K562 (cell line): ENCODE measurements around the gene FAM118B.

ENCODE experiments used
- CBX8 ChIP-seq: fragments of 200-600 bp; sonication (generic); IDR thresholded peaks from 2 replicates; pipeline ENCODE4 v1.6.1; 2012; ENCODE audit warnings: borderline replicate concordance, mixed run types, low read depth, mild to moderate bottlenecking, moderate library complexity, mixed read lengths, low read length, control low read depth, inconsistent platforms; ENCODE audit not compliant: poor library complexity, severe bottlenecking; ENCODE audit errors: extremely low read depth
- EZH2 ChIP-seq: IDR thresholded peaks from 2 replicates; pipeline ENCODE4 v1.6.1; 2012; ENCODE audit warnings: low read depth, mild to moderate bottlenecking, inconsistent platforms, low read length, borderline replicate concordance
- FOXM1 ChIP-seq, 2 experiments: fragments of 450-650 bp in 1 of 2; sonication (generic) in 1 of 2; formaldehyde crosslinking in 1 of 2; IDR thresholded peaks; 2 replicates each; pipeline versions ENCODE4 v1.6.1 to v1.9.0; 2017 to 2022; ENCODE audit warnings: low read depth in 2 of 2, mild to moderate bottlenecking in 2 of 2, missing genetic modification reagents in 1 of 2, moderate library complexity in 1 of 2
- ILF3 ChIP-seq: fragments of 450-650 bp; IDR thresholded peaks from 2 replicates; pipeline ENCODE4 v1.6.1; 2018; ENCODE audit warnings: antibody characterized with exemption, mild to moderate bottlenecking, moderate library complexity, borderline replicate concordance
- NFYB ChIP-seq: IDR thresholded peaks from 2 replicates; pipeline ENCODE4 v1.6.1; 2011; ENCODE audit warnings: mild to moderate bottlenecking, moderate library complexity; ENCODE audit not compliant: insufficient read length; ENCODE audit errors: extremely low read depth
- POLR3G ChIP-seq: IDR thresholded peaks from 2 replicates; pipeline ENCODE4 v1.6.1; 2011; ENCODE audit not compliant: insufficient read length, insufficient replicate concordance; ENCODE audit errors: extremely low read depth
- TFAM ChIP-seq: fragments of 250-450 bp; sonication (Bioruptor Pico); conservative IDR thresholded peaks from 2 replicates; pipeline ENCODE4 v1.5.0; 2021; ENCODE audit warnings: mild to moderate bottlenecking, moderate library complexity
- TF ChIP-seq, protein P1 (sequence below), 3 experiments: IDR thresholded peaks in 2 of 3; conservative IDR thresholded peaks in 1 of 3; 2 replicates each; pipeline ENCODE4 v1.5.1; 2011 to 2012; ENCODE audit warnings: low read length in 3 of 3, mild to moderate bottlenecking in 3 of 3, control low read depth in 2 of 3, improper control_type of control experiment in 1 of 3, inconsistent platforms in 1 of 3, low read depth in 1 of 3, mixed read lengths in 1 of 3, moderate library complexity in 1 of 3; ENCODE audit not compliant: insufficient read depth in 2 of 3
- TF ChIP-seq, protein P2 (sequence below): sonication (generic); formaldehyde crosslinking; IDR thresholded peaks from 2 replicates; pipeline ENCODE4 v1.8.0; 2022; ENCODE audit warnings: mild to moderate bottlenecking, missing genetic modification reagents
- TF ChIP-seq, protein P3 (sequence below), 2 experiments: fragments of 450-650 bp; formaldehyde crosslinking in 1 of 2; IDR thresholded peaks; 2 replicates each; pipeline versions ENCODE4 v1.4.0 to v1.6.1; 2014 to 2020; ENCODE audit warnings: mild to moderate bottlenecking in 2 of 2, borderline replicate concordance in 1 of 2, low read depth in 1 of 2

DNA sequence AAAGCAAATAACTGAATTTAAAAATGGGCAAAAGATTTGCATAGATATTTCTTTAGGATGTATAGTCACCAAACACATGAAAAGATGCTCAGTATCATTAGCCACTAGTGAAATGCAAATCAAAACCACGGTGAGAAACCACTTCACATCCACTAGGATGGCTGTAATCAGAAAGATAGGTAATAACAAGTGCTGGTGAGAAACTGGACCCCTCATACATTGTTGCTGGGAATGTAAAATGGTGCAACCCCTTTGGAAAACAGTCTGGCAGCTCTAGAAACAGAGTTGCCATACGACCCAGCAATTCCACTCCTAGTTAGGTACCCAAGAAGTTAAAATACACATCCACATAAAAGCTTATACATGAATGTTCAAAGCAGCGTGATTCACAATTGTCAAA lies 16.5 kb upstream of the FAM118B start:
- no peak for TF ChIP-seq CBX8
- TF ChIP-seq, protein P1, sequence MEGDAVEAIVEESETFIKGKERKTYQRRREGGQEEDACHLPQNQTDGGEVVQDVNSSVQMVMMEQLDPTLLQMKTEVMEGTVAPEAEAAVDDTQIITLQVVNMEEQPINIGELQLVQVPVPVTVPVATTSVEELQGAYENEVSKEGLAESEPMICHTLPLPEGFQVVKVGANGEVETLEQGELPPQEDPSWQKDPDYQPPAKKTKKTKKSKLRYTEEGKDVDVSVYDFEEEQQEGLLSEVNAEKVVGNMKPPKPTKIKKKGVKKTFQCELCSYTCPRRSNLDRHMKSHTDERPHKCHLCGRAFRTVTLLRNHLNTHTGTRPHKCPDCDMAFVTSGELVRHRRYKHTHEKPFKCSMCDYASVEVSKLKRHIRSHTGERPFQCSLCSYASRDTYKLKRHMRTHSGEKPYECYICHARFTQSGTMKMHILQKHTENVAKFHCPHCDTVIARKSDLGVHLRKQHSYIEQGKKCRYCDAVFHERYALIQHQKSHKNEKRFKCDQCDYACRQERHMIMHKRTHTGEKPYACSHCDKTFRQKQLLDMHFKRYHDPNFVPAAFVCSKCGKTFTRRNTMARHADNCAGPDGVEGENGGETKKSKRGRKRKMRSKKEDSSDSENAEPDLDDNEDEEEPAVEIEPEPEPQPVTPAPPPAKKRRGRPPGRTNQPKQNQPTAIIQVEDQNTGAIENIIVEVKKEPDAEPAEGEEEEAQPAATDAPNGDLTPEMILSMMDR (IDR thresholded peaks at IDR 0.05 in 2 of 3, conservative IDR thresholded peaks at IDR 0.05 in 1 of 3; ENCODE audit: insufficient read depth in 2 of 3, low read depth in 1 of 3, low read length in 3 of 3): no peak
- TF ChIP-seq, protein P2, sequence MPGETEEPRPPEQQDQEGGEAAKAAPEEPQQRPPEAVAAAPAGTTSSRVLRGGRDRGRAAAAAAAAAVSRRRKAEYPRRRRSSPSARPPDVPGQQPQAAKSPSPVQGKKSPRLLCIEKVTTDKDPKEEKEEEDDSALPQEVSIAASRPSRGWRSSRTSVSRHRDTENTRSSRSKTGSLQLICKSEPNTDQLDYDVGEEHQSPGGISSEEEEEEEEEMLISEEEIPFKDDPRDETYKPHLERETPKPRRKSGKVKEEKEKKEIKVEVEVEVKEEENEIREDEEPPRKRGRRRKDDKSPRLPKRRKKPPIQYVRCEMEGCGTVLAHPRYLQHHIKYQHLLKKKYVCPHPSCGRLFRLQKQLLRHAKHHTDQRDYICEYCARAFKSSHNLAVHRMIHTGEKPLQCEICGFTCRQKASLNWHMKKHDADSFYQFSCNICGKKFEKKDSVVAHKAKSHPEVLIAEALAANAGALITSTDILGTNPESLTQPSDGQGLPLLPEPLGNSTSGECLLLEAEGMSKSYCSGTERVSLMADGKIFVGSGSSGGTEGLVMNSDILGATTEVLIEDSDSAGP: no peak
- TF ChIP-seq ILF3: no peak
- TF ChIP-seq, protein P3, sequence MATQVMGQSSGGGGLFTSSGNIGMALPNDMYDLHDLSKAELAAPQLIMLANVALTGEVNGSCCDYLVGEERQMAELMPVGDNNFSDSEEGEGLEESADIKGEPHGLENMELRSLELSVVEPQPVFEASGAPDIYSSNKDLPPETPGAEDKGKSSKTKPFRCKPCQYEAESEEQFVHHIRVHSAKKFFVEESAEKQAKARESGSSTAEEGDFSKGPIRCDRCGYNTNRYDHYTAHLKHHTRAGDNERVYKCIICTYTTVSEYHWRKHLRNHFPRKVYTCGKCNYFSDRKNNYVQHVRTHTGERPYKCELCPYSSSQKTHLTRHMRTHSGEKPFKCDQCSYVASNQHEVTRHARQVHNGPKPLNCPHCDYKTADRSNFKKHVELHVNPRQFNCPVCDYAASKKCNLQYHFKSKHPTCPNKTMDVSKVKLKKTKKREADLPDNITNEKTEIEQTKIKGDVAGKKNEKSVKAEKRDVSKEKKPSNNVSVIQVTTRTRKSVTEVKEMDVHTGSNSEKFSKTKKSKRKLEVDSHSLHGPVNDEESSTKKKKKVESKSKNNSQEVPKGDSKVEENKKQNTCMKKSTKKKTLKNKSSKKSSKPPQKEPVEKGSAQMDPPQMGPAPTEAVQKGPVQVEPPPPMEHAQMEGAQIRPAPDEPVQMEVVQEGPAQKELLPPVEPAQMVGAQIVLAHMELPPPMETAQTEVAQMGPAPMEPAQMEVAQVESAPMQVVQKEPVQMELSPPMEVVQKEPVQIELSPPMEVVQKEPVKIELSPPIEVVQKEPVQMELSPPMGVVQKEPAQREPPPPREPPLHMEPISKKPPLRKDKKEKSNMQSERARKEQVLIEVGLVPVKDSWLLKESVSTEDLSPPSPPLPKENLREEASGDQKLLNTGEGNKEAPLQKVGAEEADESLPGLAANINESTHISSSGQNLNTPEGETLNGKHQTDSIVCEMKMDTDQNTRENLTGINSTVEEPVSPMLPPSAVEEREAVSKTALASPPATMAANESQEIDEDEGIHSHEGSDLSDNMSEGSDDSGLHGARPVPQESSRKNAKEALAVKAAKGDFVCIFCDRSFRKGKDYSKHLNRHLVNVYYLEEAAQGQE (IDR thresholded peaks at IDR 0.05; ENCODE audit: borderline replicate concordance): no peak
- TF ChIP-seq, protein P3 (CRISPR knock-in tag; IDR thresholded peaks at IDR 0.05; ENCODE audit: low read depth): no peak
- no peak for TF ChIP-seq POLR3G
- no peak for TF ChIP-seq NFYB
- TF ChIP-seq EZH2: no peak
- TF ChIP-seq TFAM (CRISPR knock-in tag): no peak
- TF ChIP-seq FOXM1 (IDR thresholded peaks at IDR 0.05; ENCODE audit: low read depth): no peak
- no peak for TF ChIP-seq FOXM1 (CRISPR knock-in tag; IDR thresholded peaks at IDR 0.05; ENCODE audit: low read depth)
